HUES6 (cell line): ENCODE data around the gene ASXL1.
"Not testable (repeated sequence)": the region's sequence is repeated elsewhere in the genome, so short reads cannot be mapped to it uniquely, and the experiment has no call there.

Experiments
- H3K27ac ChIP-seq: 2 replicates; pipeline ENCODE4 v1.7.0; 2013; ENCODE audit warnings: low read depth, mild to moderate bottlenecking, low read length, inconsistent platforms
- H3K27me3 ChIP-seq: 2 replicates; pipeline ENCODE4 v1.6.1; 2013; ENCODE audit warnings: low read length; ENCODE audit not compliant: control insufficient read depth, insufficient read depth
- H3K36me3 ChIP-seq: 2 replicates; pipeline ENCODE4 v1.6.1; 2013; ENCODE audit warnings: low read length; ENCODE audit not compliant: control insufficient read depth, insufficient read depth
- H3K4me1 ChIP-seq: 2 replicates; pipeline ENCODE4 v1.6.1; 2013; ENCODE audit warnings: low read length; ENCODE audit not compliant: control insufficient read depth, insufficient read depth
- H3K4me3 ChIP-seq: 2 replicates; pipeline ENCODE4 v1.5.1; 2013; ENCODE audit warnings: low read depth, low read length
- H3K9ac ChIP-seq: one replicate; pipeline ENCODE4 v1.6.1; 2013; ENCODE audit warnings: mild to moderate bottlenecking, low read length
- H3K9me3 ChIP-seq: 2 replicates; pipeline ENCODE4 v1.6.1; 2013; ENCODE audit warnings: low read depth, low read length; ENCODE audit not compliant: control insufficient read depth, insufficient read depth

The ASXL1 gene

GRCh38 chr20:32407131-32407750 lies 49.1 kb downstream of the ASXL1 start:
- H3K9me3 ChIP-seq, H3K27ac ChIP-seq, H3K4me1 ChIP-seq, H3K36me3 ChIP-seq, H3K9ac ChIP-seq, H3K4me3 ChIP-seq, H3K27me3 ChIP-seq: not testable (repeated sequence)

GRCh38 chr20:32411955-32412706 lies 54.0 kb downstream of the ASXL1 start:
- H3K27ac ChIP-seq = no peak overlapping the region
- no peaks in the 10 kb centered on the region; the same call in 1 of the 2 replicates for H3K4me1 ChIP-seq
- H3K27me3 ChIP-seq = no peaks in the 10 kb centered on the region
- H3K36me3 ChIP-seq = no peaks in the 10 kb centered on the region
- H3K9me3 ChIP-seq = no peaks in the 10 kb centered on the region
- H3K4me3 ChIP-seq = no peak overlapping the region
- H3K9ac ChIP-seq = no peak overlapping the region

- H3K9me3 ChIP-seq = no peaks in the 10 kb centered on the region
- no peak overlapping the region for H3K4me3 ChIP-seq
- no peak overlapping the region for H3K27ac ChIP-seq
- H3K27me3 ChIP-seq = no peaks in the 10 kb centered on the region
- H3K4me1 ChIP-seq = no peaks in the 10 kb centered on the region; the same call in 1 of the 2 replicates
- no peak overlapping the region for H3K9ac ChIP-seq
- no peaks in the 10 kb centered on the region for H3K36me3 ChIP-seq
These were observed 57.4 kb downstream of the ASXL1 start for GRCh38 chr20:32415494-32415893.

GRCh38 chr20:32416206-32416605 lies 58.1 kb downstream of the ASXL1 start:
- no peak overlapping the region for H3K9ac ChIP-seq
- no peak overlapping the region for H3K27ac ChIP-seq
- no peaks in the 10 kb centered on the region for H3K36me3 ChIP-seq
- H3K27me3 ChIP-seq = no peaks in the 10 kb centered on the region
- no peaks in the 10 kb centered on the region; the same call in 1 of the 2 replicates for H3K4me1 ChIP-seq
- no peaks in the 10 kb centered on the region for H3K9me3 ChIP-seq
- H3K4me3 ChIP-seq = no peak overlapping the region

GRCh38 chr20:32418376-32418775 lies 60.2 kb downstream of the ASXL1 start:
- Histone ChIP-seq H3K4me3 (no peak overlapping the region), H3K27me3 (no peaks in the 10 kb centered on the region), H3K4me1 (no peaks in the 10 kb centered on the region; the same call in 1 of the 2 replicates), H3K9me3 (no peaks in the 10 kb centered on the region), H3K9ac (no peak overlapping the region), H3K36me3 (no peaks in the 10 kb centered on the region), H3K27ac (no peak overlapping the region)

- Histone ChIP-seq H3K27ac (no peak overlapping the region), H3K36me3 (no peaks in the 10 kb centered on the region; the same call in 1 of the 2 replicates), H3K4me1 (no peaks in the 10 kb centered on the region), H3K9ac (no peak overlapping the region), H3K27me3 (no peaks in the 10 kb centered on the region), H3K9me3 (no peaks in the 10 kb centered on the region), H3K4me3 (no peak overlapping the region)
These were observed 63.2 kb downstream of the ASXL1 start for GRCh38 chr20:32421290-32421689.

- H3K9ac ChIP-seq = no peak overlapping the region
- H3K27ac ChIP-seq = no peak overlapping the region
- peaks cover 41% of the 10 kb centered on the region for H3K36me3 ChIP-seq
- H3K4me3 ChIP-seq = no peak overlapping the region
- no peaks in the 10 kb centered on the region for H3K27me3 ChIP-seq
- H3K9me3 ChIP-seq = no peaks in the 10 kb centered on the region
- no peaks in the 10 kb centered on the region for H3K4me1 ChIP-seq
These were observed 69.9 kb downstream of the ASXL1 start for GRCh38 chr20:32427996-32428395.

GRCh38 chr20:32429343-32429742 lies 71.2 kb downstream of the ASXL1 start:
- Histone ChIP-seq H3K9ac (no peak overlapping the region), H3K9me3 (no peaks in the 10 kb centered on the region), H3K4me1 (no peaks in the 10 kb centered on the region), H3K4me3 (no peak overlapping the region), H3K27ac (no peak overlapping the region), H3K36me3 (peaks cover 53% of the 10 kb centered on the region), H3K27me3 (no peaks in the 10 kb centered on the region)

GRCh38 chr20:32429745-32430360 lies 71.7 kb downstream of the ASXL1 start:
- no peak overlapping the region for H3K27ac ChIP-seq
- peaks cover 58% of the 10 kb centered on the region for H3K36me3 ChIP-seq
- no peak overlapping the region for H3K9ac ChIP-seq
- H3K4me3 ChIP-seq = no peak overlapping the region
- no peaks in the 10 kb centered on the region for H3K4me1 ChIP-seq
- H3K27me3 ChIP-seq = no peaks in the 10 kb centered on the region
- no peaks in the 10 kb centered on the region for H3K9me3 ChIP-seq

- no peak overlapping the region for H3K4me3 ChIP-seq
- H3K27ac ChIP-seq = no peak overlapping the region
- no peaks in the 10 kb centered on the region for H3K27me3 ChIP-seq
- H3K9me3 ChIP-seq = no peaks in the 10 kb centered on the region
- H3K36me3 ChIP-seq = peaks cover 70% of the 10 kb centered on the region
- no peak overlapping the region for H3K9ac ChIP-seq
- H3K4me1 ChIP-seq = no peaks in the 10 kb centered on the region
These were observed 73.3 kb downstream of the ASXL1 start for GRCh38 chr20:32431457-32431856.

- Histone ChIP-seq H3K27ac (no peak overlapping the region), H3K9me3 (no peaks in the 10 kb centered on the region), H3K9ac (no peak overlapping the region), H3K27me3 (no peaks in the 10 kb centered on the region), H3K4me3 (no peak overlapping the region), H3K36me3 (peaks cover 74% of the 10 kb centered on the region), H3K4me1 (no peaks in the 10 kb centered on the region)
These were observed 74.1 kb downstream of the ASXL1 start for GRCh38 chr20:32432277-32432676.
